Transverse colon (tissue), 4 donors: ENCODE data around the gene PTPRD. TPM values are rescaled to one million over a fixed set of nuclear protein-coding genes. Genes with fewer than 3 reads are reported as not detected.

Experiments
- DNase-seq: peaks from one replicate; pipeline ENCODE4 v3.0.0-alpha.2; 2019
- H3K27ac ChIP-seq, 4 donors: fragments of 200-600 bp; sonication (generic); 2 replicates each; pipeline ENCODE4 v1.5.1; 2016 to 2018; ENCODE audit warnings: inconsistent platforms in 4 of 4
- H3K27me3 ChIP-seq: fragments of 200-600 bp; sonication (generic); 2 replicates; pipeline ENCODE4 v1.5.1; 2017; ENCODE audit warnings: inconsistent platforms
- H3K36me3 ChIP-seq, 4 donors: fragments of 200-600 bp; sonication (generic); 2 replicates each; pipeline ENCODE4 v1.5.1; 2017 to 2019; ENCODE audit warnings: inconsistent platforms in 4 of 4
- H3K4me1 ChIP-seq, 4 donors: fragments of 200-600 bp; sonication (generic); 2 replicates each; pipeline ENCODE4 v1.5.1; 2017 to 2020; ENCODE audit warnings: inconsistent platforms in 4 of 4
- H3K4me3 ChIP-seq, 4 donors: fragments of 200-600 bp; sonication (generic); 1 replicate in 1 of 4; 2 replicates in 3 of 4; pipeline versions ENCODE4 v1.5.1 to v1.6.1; 2017 to 2019; ENCODE audit warnings: inconsistent platforms in 4 of 4
- H3K9me3 ChIP-seq, 2 donors: fragments of 200-600 bp; sonication (generic); 2 replicates each; pipeline ENCODE4 v1.5.1; 2017 to 2019; ENCODE audit warnings: inconsistent platforms in 2 of 2
- CTCF ChIP-seq, 5 experiments: fragments of 200-600 bp in 3 of 5; fragments of 450-650 bp in 2 of 5; sonication (generic) in 3 of 5; IDR thresholded peaks; 1 replicate in 2 of 5; 2 replicates in 3 of 5; pipeline ENCODE4 v1.5.1; 2016 to 2017; ENCODE audit warnings: antibody characterized with exemption in 5 of 5, inconsistent platforms in 3 of 5, mild to moderate bottlenecking in 2 of 5, moderate library complexity in 1 of 5
- EP300 ChIP-seq: sonication (generic); formaldehyde crosslinking; IDR thresholded peaks from one replicate; pipeline ENCODE4 v1.6.1; 2017; ENCODE audit warnings: antibody characterized with exemption, low read depth
- POLR2A ChIP-seq: fragments of 450-650 bp; IDR thresholded peaks from one replicate; pipeline ENCODE4 v1.6.1; 2016; ENCODE audit warnings: antibody characterized with exemption, mild to moderate bottlenecking, moderate library complexity
- POLR2AphosphoS5 ChIP-seq, 3 donors: sonication (generic); formaldehyde crosslinking; IDR thresholded peaks; one replicate each; pipeline ENCODE4 v1.6.1; 2016; ENCODE audit warnings: antibody characterized with exemption in 3 of 3
- WGBS, 2 donors: methylation state at CpG; one replicate each; pipeline ENCODE4 v1.1.5; 2018; ENCODE audit warnings: low coverage in 1 of 2; 5-methylcytosine and 5-hydroxymethylcytosine counted together
- in situ Hi-C, 4 donors: fragments of 200-750 bp; cut with MboI; loops; one replicate each; pipeline versions ENCODE4 v1.15.0 to v1.15.1; 2017; ENCODE audit warnings: low sequenced_read_pairs in 3 of 4, low pct_ligation_motif_present in 1 of 4, low pct_unique_long_range_greater_than_20kb in 1 of 4
- intact Hi-C: fragments of 100-400 bp; cut with DNase I; formaldehyde crosslinking; loops from one replicate; pipeline ENCODE4 v1.15.1; 2023; ENCODE audit warnings: low total_unique reads
- total RNA-seq, 4 donors: library from RNA; depleted of rRNA; stranded (reverse); fragments of >200 nt; gene quantifications; one replicate each; pipeline ENCODE4 v1.1.0, GENCODE V29; 2016

PTPRD gene
- total RNA-seq, 4 donors from 2014 or later, result 43.0 to 115 (median 79.1) TPM

- intact Hi-C loops (no loop called here), in situ Hi-C loops (no loop called here)
- 73 to 87% methylated on average over 3 of the region's 3 CpGs for WGBS, 2 donors
- Histone ChIP-seq H3K36me3 (no peaks in the 10 kb centered on the region), H3K9me3 (no peaks in the 10 kb centered on the region), H3K4me3 (no peak overlapping the region), H3K27me3 (no peaks in the 10 kb centered on the region), H3K4me1 (no peaks in the 10 kb centered on the region), H3K27ac (no peak overlapping the region)
- no peak for DNase-seq
- no peak for TF ChIP-seq EP300
- no peak for TF ChIP-seq POLR2A
- no peak for TF ChIP-seq CTCF (IDR thresholded peaks at IDR 0.05)
- TF ChIP-seq POLR2AphosphoS5 (IDR thresholded peaks at IDR 0.05), result no peak
These were observed 2079.1 kb downstream of the PTPRD start for GRCh38 chr9:8533681-8534080.

GRCh38 chr9:8531826-8532415 lies 2080.9 kb downstream of the PTPRD start:
- Histone ChIP-seq H3K9me3 (no peaks in the 10 kb centered on the region), H3K4me1 (no peaks in the 10 kb centered on the region), H3K27ac (no peak overlapping the region), H3K36me3 (no peaks in the 10 kb centered on the region), H3K27me3 (no peaks in the 10 kb centered on the region), H3K4me3 (no peak overlapping the region)
- DNase-seq, result no peak
- 72 to 80% methylated on average over 8 of the region's 8 CpGs for WGBS, 2 donors
- in situ Hi-C loops (no loop called here), intact Hi-C loops (no loop called here)
- no peak for TF ChIP-seq CTCF (IDR thresholded peaks at IDR 0.05)
- TF ChIP-seq POLR2AphosphoS5 (IDR thresholded peaks at IDR 0.05), result no peak
- TF ChIP-seq POLR2A, result no peak
- no peak for TF ChIP-seq EP300

- intact Hi-C loops (no loop called here), in situ Hi-C loops (no loop called here)
- TF ChIP-seq CTCF (IDR thresholded peaks at IDR 0.05) (no peak), POLR2A (no peak), POLR2AphosphoS5 (IDR thresholded peaks at IDR 0.05) (no peak), EP300 (no peak)
- Histone ChIP-seq H3K36me3 (no peaks in the 10 kb centered on the region), H3K4me1 (no peaks in the 10 kb centered on the region), H3K27me3 (no peaks in the 10 kb centered on the region), H3K4me3 (no peak overlapping the region), H3K27ac (no peak overlapping the region), H3K9me3 (no peaks in the 10 kb centered on the region)
- DNase-seq, result no peak
- WGBS, 2 donors, result 86 to 88% methylated on average over 3 of the region's 3 CpGs
These were observed 2091.7 kb downstream of the PTPRD start for GRCh38 chr9:8521112-8521511.

- in situ Hi-C loops (no loop called here), intact Hi-C loops (no loop called here)
- WGBS, 2 donors, result 50 to 68% methylated on average over 1 to 2 of the region's 2 CpGs
These were observed 2097.1 kb downstream of the PTPRD start for GRCh38 chr9:8515748-8516147.

More at GRCh38 chr9:8515748-8516147, 2097.1 kb downstream of the PTPRD start:
- no peak overlapping the region for H3K27ac ChIP-seq
- DNase-seq, result no peak
- H3K27me3 ChIP-seq, result no peaks in the 10 kb centered on the region
- no peaks in the 10 kb centered on the region for H3K4me1 ChIP-seq
- no peak for TF ChIP-seq CTCF (IDR thresholded peaks at IDR 0.05)
- no peak for TF ChIP-seq POLR2AphosphoS5 (IDR thresholded peaks at IDR 0.05)
- TF ChIP-seq POLR2A, result no peak
- TF ChIP-seq EP300, result no peak
- no peaks in the 10 kb centered on the region for H3K9me3 ChIP-seq
- H3K4me3 ChIP-seq, result no peak overlapping the region
- H3K36me3 ChIP-seq, result no peaks in the 10 kb centered on the region
